SK-N-SH (cell line): ENCODE results near the gene ACOX2.

Experiments
- CHD2 ChIP-seq: fragments of 150-350 bp; IDR thresholded peaks from 2 replicates; pipeline ENCODE4 v1.6.1; 2018; ENCODE audit warnings: low read length; ENCODE audit not compliant: partially characterized antibody
- EZH2phosphoT487 ChIP-seq: fragments of 200-600 bp; sonication (generic); IDR thresholded peaks from 2 replicates; pipeline ENCODE4 v1.6.1; 2017; ENCODE audit warnings: low read depth, mixed run types, mild to moderate bottlenecking, antibody characterized with exemption, moderate library complexity, borderline replicate concordance
- GABPA ChIP-seq: IDR thresholded peaks from 2 replicates; pipeline ENCODE4 v1.4.0; 2012; ENCODE audit warnings: low read depth, mild to moderate bottlenecking
- JUND ChIP-seq: IDR thresholded peaks from 2 replicates; pipeline ENCODE4 v1.4.0; 2012
- MXI1 ChIP-seq: IDR thresholded peaks from 2 replicates; pipeline ENCODE4 v1.6.1; 2012; ENCODE audit warnings: mild to moderate bottlenecking, low read depth, low read length, improper control_type of control experiment
- POLR2AphosphoS5 ChIP-seq: IDR thresholded peaks from 2 replicates; pipeline ENCODE4 v1.6.1; 2012; ENCODE audit warnings: low read depth, low read length
- SMC3 ChIP-seq: IDR thresholded peaks from 2 replicates; pipeline ENCODE4 v1.6.1; 2012; ENCODE audit warnings: low read depth, low read length, improper control_type of control experiment
- TAF1 ChIP-seq: IDR thresholded peaks from 2 replicates; pipeline ENCODE4 v1.6.1; 2012; ENCODE audit warnings: low read depth, mild to moderate bottlenecking, low read length, moderate library complexity, borderline replicate concordance
- YY1 ChIP-seq: IDR thresholded peaks from 2 replicates; pipeline ENCODE4 v1.4.0; 2012; ENCODE audit warnings: low read depth, mild to moderate bottlenecking
- TF ChIP-seq, protein P1 (sequence below): fragments of 200-600 bp; sonication (generic); IDR thresholded peaks from 2 replicates; pipeline ENCODE4 v1.6.1; 2017; ENCODE audit warnings: antibody characterized with exemption, mild to moderate bottlenecking, moderate library complexity
- TF ChIP-seq, protein P2 (sequence below): IDR thresholded peaks from 2 replicates; pipeline ENCODE4 v1.4.0; 2012; ENCODE audit warnings: low read depth
- TF ChIP-seq, protein P3 (sequence below): IDR thresholded peaks from 2 replicates; pipeline ENCODE4 v1.6.1; 2012; ENCODE audit warnings: mild to moderate bottlenecking, low read depth, low read length, moderate library complexity
- TF ChIP-seq, protein P4 (sequence below): IDR thresholded peaks from 2 replicates; pipeline ENCODE4 v1.4.0; 2012; ENCODE audit warnings: low read depth, borderline replicate concordance
- TF ChIP-seq, protein P5 (sequence below): fragments of 150-350 bp; IDR thresholded peaks from 2 replicates; pipeline ENCODE4 v1.6.1; 2017; ENCODE audit warnings: antibody characterized with exemption, low read length, low read depth, borderline replicate concordance

DNA sequence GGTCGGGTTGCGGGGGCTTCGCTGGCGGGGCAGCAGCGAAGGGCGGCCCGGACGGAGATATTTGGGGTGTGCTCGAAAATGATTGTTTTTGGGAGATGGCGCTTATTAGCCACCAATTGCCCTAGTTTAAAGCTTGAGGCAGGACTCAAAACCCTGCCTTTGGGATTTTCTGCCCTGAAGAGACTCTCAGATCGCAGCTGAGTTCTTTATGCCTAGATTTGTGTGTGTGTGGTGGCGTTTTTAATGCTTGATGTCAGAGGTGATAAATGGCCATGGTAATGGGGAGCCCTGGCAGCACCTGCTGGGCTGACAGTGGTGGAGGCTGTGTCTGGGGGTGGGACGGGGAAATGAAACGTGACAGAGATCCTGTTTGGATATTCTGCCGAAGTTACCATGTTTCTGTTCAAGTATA lies 44.5 kb downstream of the ACOX2 start:
- TF ChIP-seq, protein P1, sequence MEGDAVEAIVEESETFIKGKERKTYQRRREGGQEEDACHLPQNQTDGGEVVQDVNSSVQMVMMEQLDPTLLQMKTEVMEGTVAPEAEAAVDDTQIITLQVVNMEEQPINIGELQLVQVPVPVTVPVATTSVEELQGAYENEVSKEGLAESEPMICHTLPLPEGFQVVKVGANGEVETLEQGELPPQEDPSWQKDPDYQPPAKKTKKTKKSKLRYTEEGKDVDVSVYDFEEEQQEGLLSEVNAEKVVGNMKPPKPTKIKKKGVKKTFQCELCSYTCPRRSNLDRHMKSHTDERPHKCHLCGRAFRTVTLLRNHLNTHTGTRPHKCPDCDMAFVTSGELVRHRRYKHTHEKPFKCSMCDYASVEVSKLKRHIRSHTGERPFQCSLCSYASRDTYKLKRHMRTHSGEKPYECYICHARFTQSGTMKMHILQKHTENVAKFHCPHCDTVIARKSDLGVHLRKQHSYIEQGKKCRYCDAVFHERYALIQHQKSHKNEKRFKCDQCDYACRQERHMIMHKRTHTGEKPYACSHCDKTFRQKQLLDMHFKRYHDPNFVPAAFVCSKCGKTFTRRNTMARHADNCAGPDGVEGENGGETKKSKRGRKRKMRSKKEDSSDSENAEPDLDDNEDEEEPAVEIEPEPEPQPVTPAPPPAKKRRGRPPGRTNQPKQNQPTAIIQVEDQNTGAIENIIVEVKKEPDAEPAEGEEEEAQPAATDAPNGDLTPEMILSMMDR: no peak
- TF ChIP-seq, protein P2, sequence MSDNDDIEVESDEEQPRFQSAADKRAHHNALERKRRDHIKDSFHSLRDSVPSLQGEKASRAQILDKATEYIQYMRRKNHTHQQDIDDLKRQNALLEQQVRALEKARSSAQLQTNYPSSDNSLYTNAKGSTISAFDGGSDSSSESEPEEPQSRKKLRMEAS: no peak
- TF ChIP-seq TAF1 (no peak), EZH2phosphoT487 (no peak), POLR2AphosphoS5 (no peak), YY1 (no peak), SMC3 (no peak), CHD2 (no peak), MXI1 (no peak), GABPA (no peak), JUND (no peak)
- TF ChIP-seq, protein P3, sequence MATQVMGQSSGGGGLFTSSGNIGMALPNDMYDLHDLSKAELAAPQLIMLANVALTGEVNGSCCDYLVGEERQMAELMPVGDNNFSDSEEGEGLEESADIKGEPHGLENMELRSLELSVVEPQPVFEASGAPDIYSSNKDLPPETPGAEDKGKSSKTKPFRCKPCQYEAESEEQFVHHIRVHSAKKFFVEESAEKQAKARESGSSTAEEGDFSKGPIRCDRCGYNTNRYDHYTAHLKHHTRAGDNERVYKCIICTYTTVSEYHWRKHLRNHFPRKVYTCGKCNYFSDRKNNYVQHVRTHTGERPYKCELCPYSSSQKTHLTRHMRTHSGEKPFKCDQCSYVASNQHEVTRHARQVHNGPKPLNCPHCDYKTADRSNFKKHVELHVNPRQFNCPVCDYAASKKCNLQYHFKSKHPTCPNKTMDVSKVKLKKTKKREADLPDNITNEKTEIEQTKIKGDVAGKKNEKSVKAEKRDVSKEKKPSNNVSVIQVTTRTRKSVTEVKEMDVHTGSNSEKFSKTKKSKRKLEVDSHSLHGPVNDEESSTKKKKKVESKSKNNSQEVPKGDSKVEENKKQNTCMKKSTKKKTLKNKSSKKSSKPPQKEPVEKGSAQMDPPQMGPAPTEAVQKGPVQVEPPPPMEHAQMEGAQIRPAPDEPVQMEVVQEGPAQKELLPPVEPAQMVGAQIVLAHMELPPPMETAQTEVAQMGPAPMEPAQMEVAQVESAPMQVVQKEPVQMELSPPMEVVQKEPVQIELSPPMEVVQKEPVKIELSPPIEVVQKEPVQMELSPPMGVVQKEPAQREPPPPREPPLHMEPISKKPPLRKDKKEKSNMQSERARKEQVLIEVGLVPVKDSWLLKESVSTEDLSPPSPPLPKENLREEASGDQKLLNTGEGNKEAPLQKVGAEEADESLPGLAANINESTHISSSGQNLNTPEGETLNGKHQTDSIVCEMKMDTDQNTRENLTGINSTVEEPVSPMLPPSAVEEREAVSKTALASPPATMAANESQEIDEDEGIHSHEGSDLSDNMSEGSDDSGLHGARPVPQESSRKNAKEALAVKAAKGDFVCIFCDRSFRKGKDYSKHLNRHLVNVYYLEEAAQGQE: no peak
- TF ChIP-seq, protein P4, sequence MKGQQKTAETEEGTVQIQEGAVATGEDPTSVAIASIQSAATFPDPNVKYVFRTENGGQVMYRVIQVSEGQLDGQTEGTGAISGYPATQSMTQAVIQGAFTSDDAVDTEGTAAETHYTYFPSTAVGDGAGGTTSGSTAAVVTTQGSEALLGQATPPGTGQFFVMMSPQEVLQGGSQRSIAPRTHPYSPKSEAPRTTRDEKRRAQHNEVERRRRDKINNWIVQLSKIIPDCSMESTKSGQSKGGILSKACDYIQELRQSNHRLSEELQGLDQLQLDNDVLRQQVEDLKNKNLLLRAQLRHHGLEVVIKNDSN: no peak
- TF ChIP-seq, protein P5, sequence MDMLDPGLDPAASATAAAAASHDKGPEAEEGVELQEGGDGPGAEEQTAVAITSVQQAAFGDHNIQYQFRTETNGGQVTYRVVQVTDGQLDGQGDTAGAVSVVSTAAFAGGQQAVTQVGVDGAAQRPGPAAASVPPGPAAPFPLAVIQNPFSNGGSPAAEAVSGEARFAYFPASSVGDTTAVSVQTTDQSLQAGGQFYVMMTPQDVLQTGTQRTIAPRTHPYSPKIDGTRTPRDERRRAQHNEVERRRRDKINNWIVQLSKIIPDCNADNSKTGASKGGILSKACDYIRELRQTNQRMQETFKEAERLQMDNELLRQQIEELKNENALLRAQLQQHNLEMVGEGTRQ: no peak
